BE2C (cell line): Measurements from ENCODE around the gene TAF8.

ENCODE experiments used
- DNase-seq: peaks from one replicate; pipeline ENCODE4 v3.0.0-alpha.2; 2020
- H3K27me3 ChIP-seq: fragments of 250-450 bp; sonication (Bioruptor Pico); 2 replicates; pipeline ENCODE4 v1.5.1; 2020; ENCODE audit warnings: mild to moderate bottlenecking
- H3K36me3 ChIP-seq: fragments of 250-450 bp; sonication (Bioruptor Pico); 2 replicates; pipeline ENCODE4 v1.5.1; 2020; ENCODE audit warnings: mild to moderate bottlenecking
- H3K4me1 ChIP-seq: fragments of 250-450 bp; sonication (Bioruptor Pico); 2 replicates; pipeline ENCODE4 v1.5.1; 2020
- H3K4me3 ChIP-seq: 2 replicates; pipeline ENCODE4 v1.5.1; 2011; ENCODE audit warnings: low read depth, low read length
- H3K9me3 ChIP-seq: fragments of 250-450 bp; sonication (Bioruptor Pico); 2 replicates; pipeline ENCODE4 v1.5.1; 2020
- TF ChIP-seq, protein P1 (sequence below): IDR thresholded peaks from 2 replicates; pipeline ENCODE4 v1.5.1; 2012; ENCODE audit warnings: mild to moderate bottlenecking, low read depth, low read length

TAF8 gene

DNA sequence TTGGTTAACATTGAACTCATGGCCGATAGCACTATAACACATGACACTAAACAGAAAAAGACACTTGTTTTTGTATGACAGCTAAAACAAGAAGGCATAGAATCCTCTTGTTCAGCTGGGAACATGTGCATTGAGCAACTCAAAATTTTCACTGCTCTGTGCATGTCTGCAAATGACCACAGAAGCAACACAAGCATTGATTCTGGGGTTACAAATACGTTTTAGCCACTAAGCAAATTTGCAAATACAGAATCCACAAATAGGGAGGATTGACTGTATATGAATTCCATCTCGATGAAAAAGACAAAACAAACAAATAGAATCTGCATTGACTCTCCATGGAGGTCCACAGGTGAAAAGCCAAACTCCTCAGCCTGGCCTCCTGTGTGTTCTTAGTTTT, 60.4 kb downstream of the TAF8 start:
- no peaks in the 10 kb centered on the region for H3K9me3 ChIP-seq
- no peak overlapping the region for H3K4me3 ChIP-seq
- no peaks in the 10 kb centered on the region for H3K27me3 ChIP-seq
- H3K4me1 ChIP-seq, result no peaks in the 10 kb centered on the region
- no peak for DNase-seq
- H3K36me3 ChIP-seq, result no peaks in the 10 kb centered on the region
- TF ChIP-seq, protein P1, sequence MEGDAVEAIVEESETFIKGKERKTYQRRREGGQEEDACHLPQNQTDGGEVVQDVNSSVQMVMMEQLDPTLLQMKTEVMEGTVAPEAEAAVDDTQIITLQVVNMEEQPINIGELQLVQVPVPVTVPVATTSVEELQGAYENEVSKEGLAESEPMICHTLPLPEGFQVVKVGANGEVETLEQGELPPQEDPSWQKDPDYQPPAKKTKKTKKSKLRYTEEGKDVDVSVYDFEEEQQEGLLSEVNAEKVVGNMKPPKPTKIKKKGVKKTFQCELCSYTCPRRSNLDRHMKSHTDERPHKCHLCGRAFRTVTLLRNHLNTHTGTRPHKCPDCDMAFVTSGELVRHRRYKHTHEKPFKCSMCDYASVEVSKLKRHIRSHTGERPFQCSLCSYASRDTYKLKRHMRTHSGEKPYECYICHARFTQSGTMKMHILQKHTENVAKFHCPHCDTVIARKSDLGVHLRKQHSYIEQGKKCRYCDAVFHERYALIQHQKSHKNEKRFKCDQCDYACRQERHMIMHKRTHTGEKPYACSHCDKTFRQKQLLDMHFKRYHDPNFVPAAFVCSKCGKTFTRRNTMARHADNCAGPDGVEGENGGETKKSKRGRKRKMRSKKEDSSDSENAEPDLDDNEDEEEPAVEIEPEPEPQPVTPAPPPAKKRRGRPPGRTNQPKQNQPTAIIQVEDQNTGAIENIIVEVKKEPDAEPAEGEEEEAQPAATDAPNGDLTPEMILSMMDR, result no peak

DNA sequence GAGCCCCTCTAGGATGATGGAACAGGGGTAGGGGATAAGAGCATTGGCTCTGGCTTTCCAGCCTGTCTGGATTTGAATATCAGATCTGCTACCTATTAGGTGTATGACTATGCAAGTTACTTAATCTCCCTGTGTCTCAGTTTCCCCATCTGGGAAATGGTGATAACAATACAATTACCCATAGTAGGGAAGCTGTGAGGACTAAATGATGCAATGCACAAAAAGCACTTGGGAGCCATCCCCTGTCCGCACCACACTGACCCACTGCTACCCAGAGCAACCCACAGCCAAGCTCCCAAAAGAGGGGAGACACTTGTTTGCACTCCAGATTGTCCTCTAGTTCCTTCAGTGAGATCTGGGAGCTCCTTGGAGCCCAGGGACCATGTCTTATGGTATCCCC, 62.0 kb downstream of the TAF8 start:
- TF ChIP-seq, protein P1, result no peak
- H3K4me1 ChIP-seq, result no peaks in the 10 kb centered on the region
- H3K4me3 ChIP-seq, result no peak overlapping the region
- H3K9me3 ChIP-seq, result no peaks in the 10 kb centered on the region
- no peak for DNase-seq
- no peaks in the 10 kb centered on the region for H3K27me3 ChIP-seq
- H3K36me3 ChIP-seq, result no peaks in the 10 kb centered on the region

DNA sequence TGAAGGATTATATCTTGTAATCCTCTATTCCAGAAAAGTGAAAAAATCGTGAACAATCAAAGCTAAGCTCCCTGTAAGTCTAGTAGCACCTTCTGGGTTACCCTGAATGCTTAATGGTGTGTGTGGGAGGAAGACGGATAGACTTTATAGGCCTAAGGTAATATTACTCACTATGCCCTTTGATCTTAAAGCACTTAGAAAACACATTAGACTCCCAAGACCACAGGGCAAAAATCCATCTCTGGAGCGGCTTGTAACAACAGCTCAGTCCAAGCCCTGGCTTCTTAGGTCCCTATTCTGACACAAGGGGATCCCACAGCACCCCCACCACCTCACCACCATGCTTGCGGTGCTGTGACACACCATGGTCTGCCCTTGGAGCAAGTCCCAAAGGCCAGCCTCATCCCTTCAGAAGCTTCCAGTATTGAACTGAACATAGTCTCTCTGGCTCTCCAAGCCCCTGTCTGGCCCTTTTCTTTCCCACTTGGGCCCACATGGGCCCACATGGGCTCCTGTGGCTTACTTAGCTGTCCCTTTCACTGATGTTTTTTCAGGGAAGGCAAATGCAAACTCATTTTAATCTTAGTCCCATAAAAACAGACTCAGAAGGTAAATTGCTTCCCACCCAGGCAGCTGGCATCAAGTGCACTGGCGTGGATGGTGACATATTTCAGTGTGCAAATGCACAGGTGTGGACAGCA, 63.8 kb downstream of the TAF8 start:
- TF ChIP-seq, protein P1, result no peak
- no peak overlapping the region for H3K4me3 ChIP-seq
- no peaks in the 10 kb centered on the region for H3K36me3 ChIP-seq
- no peaks in the 10 kb centered on the region for H3K9me3 ChIP-seq
- DNase-seq, result no peak
- no peaks in the 10 kb centered on the region for H3K27me3 ChIP-seq
- H3K4me1 ChIP-seq, result 0 out of 2 replicates have a peak, but pooled peaks cover 2% of the 10 kb centered on the region

DNA sequence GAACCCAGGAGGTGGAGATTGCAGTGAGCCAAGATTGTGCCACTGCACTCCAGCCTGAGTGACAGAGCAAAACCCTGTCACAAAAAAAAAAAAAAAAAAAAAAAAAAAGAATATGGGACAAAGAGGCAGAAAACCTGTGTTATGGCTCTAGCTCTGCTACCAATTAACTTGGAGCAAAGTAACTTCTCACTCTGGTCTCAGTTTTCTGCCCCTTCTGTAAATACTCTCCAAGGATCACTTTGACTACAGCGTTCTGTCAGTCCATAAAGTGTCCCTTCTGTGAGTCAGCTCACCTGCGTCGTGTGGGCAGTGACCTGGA, 67.5 kb downstream of the TAF8 start:
- H3K27me3 ChIP-seq, result no peaks in the 10 kb centered on the region
- H3K9me3 ChIP-seq, result no peaks in the 10 kb centered on the region
- TF ChIP-seq, protein P1, result no peak
- H3K4me1 ChIP-seq, result 0 out of 2 replicates have a peak, but pooled peaks cover 2% of the 10 kb centered on the region
- DNase-seq, result no peak
- no peak overlapping the region for H3K4me3 ChIP-seq
- H3K36me3 ChIP-seq, result no peaks in the 10 kb centered on the region

DNA sequence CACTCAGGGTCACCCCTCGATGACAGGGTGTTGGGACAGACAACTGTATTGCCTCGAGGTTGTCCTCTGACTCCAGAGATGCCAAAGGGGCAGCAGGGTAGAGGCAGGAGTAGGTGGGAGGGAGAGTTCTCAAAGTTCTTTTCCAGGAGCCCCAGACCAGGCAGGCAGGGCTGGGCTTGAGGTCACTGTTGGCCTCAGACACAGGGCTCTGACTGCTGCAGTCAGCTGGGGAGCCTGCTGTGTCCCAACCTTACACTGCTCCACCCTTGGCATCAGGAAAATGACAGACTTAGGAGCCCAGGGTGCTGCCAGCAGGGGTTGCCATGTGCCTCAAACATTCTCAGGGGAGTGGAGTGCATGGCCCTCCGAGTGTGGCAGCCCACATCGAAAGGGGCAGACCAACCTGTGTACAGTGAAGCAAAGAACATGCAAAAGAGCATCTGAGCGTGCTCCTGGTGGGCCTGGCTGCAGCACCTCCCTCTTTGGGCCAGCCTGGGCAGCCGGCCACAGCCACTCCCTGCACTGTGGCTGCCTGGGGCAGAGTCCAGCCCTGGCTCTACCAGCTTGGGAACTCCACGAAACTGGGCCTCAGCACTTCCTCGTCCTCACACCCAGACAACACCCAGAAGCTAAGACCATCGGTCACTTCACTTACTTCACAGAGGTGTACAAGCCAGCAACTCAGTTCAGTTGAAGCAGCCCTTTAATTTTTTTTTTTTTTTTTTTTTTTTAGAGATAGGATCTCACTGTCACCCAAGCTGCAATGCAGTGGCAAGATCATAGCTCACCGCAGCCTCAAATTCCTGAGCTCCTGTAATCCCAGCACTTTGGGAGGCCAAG, 68.1 kb downstream of the TAF8 start:
- no peak for DNase-seq
- 0 out of 2 replicates have a peak, but pooled peaks cover 2% of the 10 kb centered on the region for H3K4me1 ChIP-seq

More for the DNA sequence above, 68.1 kb downstream of the TAF8 start:
- Histone ChIP-seq H3K4me3 (no peak overlapping the region), H3K9me3 (no peaks in the 10 kb centered on the region), H3K36me3 (no peaks in the 10 kb centered on the region), H3K27me3 (no peaks in the 10 kb centered on the region)
- TF ChIP-seq, protein P1, result no peak
